K562 (cell line): ENCODE results near the gene KRTAP13-1. TPM values are rescaled to one million over a fixed set of nuclear protein-coding genes. Genes with fewer than 3 reads are reported as not detected.

ENCODE experiments used
- ATAC-seq: fragments of 200-7000 bp; cut with Tn5 transposase; 3 replicates; pipeline ENCODE4 v1.9.1; 2020; ENCODE audit warnings: moderate library complexity
- BruUV-seq: library from RNA; stranded (reverse); fragments of 400-500 nt; replicated peaks from 2 replicates; lab custom pipeline; 2021; lab: Mats Ljungman, UMichigan
- CTCF ChIA-PET: fragments of 300-600 bp; formaldehyde crosslinking; extraction: SDS; loops from one replicate; lab custom pipeline; 2021; ENCODE audit warnings: low intra/inter-chr PET ratio; lab: Yijun Ruan, JAX
- POLR2A ChIA-PET: fragments of 300-600, 350-650 bp; sonication (Branson Sonifier 250); formaldehyde crosslinking; extraction: SDS; loops from one replicate; lab custom pipeline; 2021; ENCODE audit warnings: antibody characterized with exemption, inconsistent platforms; lab: Yijun Ruan, JAX
- DNase-seq, 4 experiments: peaks; one replicate each; pipeline versions ENCODE4 v3.0.0 to v3.0.0-alpha.2; 2011 to 2018; ENCODE audit warnings: low spot score in 3 of 4, mixed read lengths in 3 of 4; ENCODE audit errors: extremely low read depth in 1 of 4
- FAIRE-seq: peaks from 2 replicates; lab custom pipeline; 2011; peaks lifted over from hg19 to GRCh38; lab: Jason Lieb, UNC
- H2AFZ ChIP-seq: 2 replicates; pipeline ENCODE4 v1.6.0; 2011; ENCODE audit warnings: low read depth, low read length, control low read depth, inconsistent platforms
- H3K27ac ChIP-seq: fragments of 200-600 bp; 3 replicates; pipeline ENCODE4 v1.8.0; 2011; ENCODE audit warnings: low read depth, mild to moderate bottlenecking, control low read depth, inconsistent platforms, low read length, moderate library complexity, mixed read lengths; ENCODE audit errors: extremely low read depth
- H3K27me3 ChIP-seq, 2 experiments: fragments of 300-600 bp in 1 of 2; 2 replicates in 1 of 2; 3 replicates in 1 of 2; pipeline versions ENCODE4 v1.6.0 to v1.8.0; 2011; ENCODE audit warnings: inconsistent platforms in 2 of 2, low read length in 2 of 2, mild to moderate bottlenecking in 1 of 2, mixed read lengths in 1 of 2, moderate library complexity in 1 of 2; ENCODE audit not compliant: control insufficient read depth in 2 of 2, insufficient read depth in 2 of 2
- H3K36me3 ChIP-seq: fragments of 300-600 bp; 3 replicates; pipeline ENCODE4 v1.8.0; 2011; ENCODE audit warnings: mild to moderate bottlenecking, low read length, inconsistent platforms; ENCODE audit not compliant: control insufficient read depth, insufficient read depth
- H3K4me1 ChIP-seq, 2 experiments: fragments of 200-600 bp in 1 of 2; replicated peaks in 1 of 2; 2 replicates in 1 of 2; 3 replicates in 1 of 2; pipeline versions ENCODE4 v1.5.1 to v1.8.0; 2011; ENCODE audit warnings: inconsistent platforms in 2 of 2, low read length in 2 of 2, mild to moderate bottlenecking in 1 of 2, mixed read lengths in 1 of 2, moderate library complexity in 1 of 2; ENCODE audit not compliant: control insufficient read depth in 2 of 2, insufficient read depth in 2 of 2
- H3K4me2 ChIP-seq: 2 replicates; pipeline ENCODE4 v1.6.1; 2011; ENCODE audit warnings: low read length, control low read depth, inconsistent platforms, mixed read lengths; ENCODE audit not compliant: insufficient read depth
- H3K4me3 ChIP-seq: fragments of 200-600 bp; sonication (generic), shearing (Covaris generic); 2 replicates; pipeline ENCODE4 v1.5.1; 2016; ENCODE audit warnings: control low read depth, inconsistent platforms
- H3K79me2 ChIP-seq: fragments of 200-600 bp; 3 replicates; pipeline ENCODE4 v1.8.0; 2011; ENCODE audit warnings: low read length, inconsistent platforms; ENCODE audit not compliant: control insufficient read depth, insufficient read depth
- H3K9ac ChIP-seq, 2 experiments: 2 replicates each; pipeline versions ENCODE4 v1.6.0 to v1.6.1; 2011; ENCODE audit warnings: low read depth in 2 of 2, low read length in 2 of 2, control low read depth in 1 of 2, inconsistent platforms in 1 of 2, mild to moderate bottlenecking in 1 of 2, mixed read lengths in 1 of 2; ENCODE audit not compliant: insufficient read depth in 1 of 2
- H3K9me1 ChIP-seq: one replicate; pipeline ENCODE4 v1.6.0; 2011; ENCODE audit warnings: inconsistent platforms, mild to moderate bottlenecking, low read length, moderate library complexity; ENCODE audit not compliant: control insufficient read depth, insufficient read depth
- H3K9me3 ChIP-seq: replicated peaks from 2 replicates; pipeline ENCODE4 v1.5.1; 2011; ENCODE audit warnings: low read depth, low read length, inconsistent platforms; ENCODE audit not compliant: control insufficient read depth, insufficient read depth
- H4K20me1 ChIP-seq: replicated peaks from 2 replicates; pipeline ENCODE4 v1.6.1; 2011; ENCODE audit warnings: low read length, inconsistent platforms, mixed read lengths; ENCODE audit not compliant: control insufficient read depth, insufficient read depth
- BHLHE40 ChIP-seq: IDR thresholded peaks from 2 replicates; pipeline ENCODE4 v1.6.1; 2011; ENCODE audit warnings: low read length, improper control_type of control experiment
- FOXP4 ChIP-seq: sonication (generic); formaldehyde crosslinking; IDR thresholded peaks from 2 replicates; pipeline ENCODE4 v1.8.0; 2022; ENCODE audit warnings: mild to moderate bottlenecking, missing genetic modification reagents, borderline replicate concordance
- HNRNPH1 ChIP-seq: fragments of 200-400 bp; formaldehyde crosslinking; optimal IDR thresholded peaks from 2 replicates; pipeline ENCODE3; 2017; ENCODE audit warnings: low read depth, mild to moderate bottlenecking, low read length, moderate library complexity
- IRF2 ChIP-seq: sonication (generic); formaldehyde crosslinking; IDR thresholded peaks from 2 replicates; pipeline ENCODE4 v1.8.1; 2022; ENCODE audit warnings: mild to moderate bottlenecking, missing genetic modification reagents
- SMAD4 ChIP-seq: fragments of 250-450 bp; sonication (Bioruptor Pico); conservative IDR thresholded peaks from 2 replicates; pipeline ENCODE4 v1.8.0; 2021; ENCODE audit warnings: inconsistent platforms, mild to moderate bottlenecking, moderate library complexity
- TARDBP ChIP-seq: fragments of 450-650 bp; IDR thresholded peaks from 2 replicates; pipeline ENCODE4 v1.6.1; 2016
- ZBED1 ChIP-seq: IDR thresholded peaks from 2 replicates; pipeline ENCODE4 v1.6.1; 2014
- WGBS: fragments of 100-300 bp; shearing (Covaris generic); methylation state at CpG from one replicate; pipeline ENCODE4 v1.1.6; 2016; ENCODE audit warnings: low coverage, mixed read lengths; ENCODE audit not compliant: insufficient coverage; ENCODE audit errors: missing lambda C conversion rate; 5-methylcytosine and 5-hydroxymethylcytosine counted together
- in situ Hi-C: fragments of 300-500 bp; cut with MboI; formaldehyde crosslinking; loops from 4 replicates; pipeline ENCODE4 v1.15.0; 2018; ENCODE audit warnings: inconsistent platforms, mixed read lengths
- intact Hi-C: fragments of 100-400 bp; cut with micrococcal nuclease; formaldehyde crosslinking; loops from 2 replicates; pipeline ENCODE4 v1.14.2; 2022
- polyA plus RNA-seq, 8 experiments: library from polyadenylated mRNA; depleted of rRNA in 4 of 8; stranded (reverse) in 5 of 8; unstranded in 3 of 8; fragments of >200 nt; fragmentation: Nextera tagmentation in 2 of 8; fragmentation: Illumina TruSeq in 1 of 8; extraction: Ambion mirVana in 2 of 8; extraction: Trizol in 1 of 8; gene quantifications; 2 replicates each; pipeline versions ENCODE4 v1.2.1 to v1.2.3, GENCODE V29; 2011 to 2014; ENCODE audit warnings: inconsistent platforms in 1 of 8, missing spikeins in 1 of 8
- total RNA-seq, 7 experiments: library from RNA; depleted of rRNA in 6 of 7; stranded (reverse); fragments of >200 nt in 6 of 7; fragmentation: Illumina TruSeq in 2 of 7; extraction: Trizol in 2 of 7; gene quantifications; 2 replicates each; pipeline versions ENCODE4 v1.2.1 to v1.2.3, GENCODE V29; 2011 to 2021; ENCODE audit warnings: low replicate concordance in 1 of 7
- TF ChIP-seq, protein P1 (sequence below): sonication (generic); formaldehyde crosslinking; IDR thresholded peaks from 2 replicates; pipeline ENCODE4 v1.8.0; 2022; ENCODE audit warnings: mild to moderate bottlenecking, missing genetic modification reagents
- TF ChIP-seq, protein P2 (sequence below): IDR thresholded peaks from 2 replicates; pipeline ENCODE4 v1.6.1; 2016; ENCODE audit warnings: missing genetic modification characterization, missing compliant biosample characterization

KRTAP13-1 gene
- total and polyA plus RNA-seq, 9 of the 15 experiments (the other 6 are each of a cell fraction or from before 2014, with no cell fraction given) = not detected

GRCh38 chr21:30354308-30355005, 41.4 kb upstream of the KRTAP13-1 start:
- no peak for ATAC-seq

More at GRCh38 chr21:30354308-30355005, 41.4 kb upstream of the KRTAP13-1 start:
- Histone ChIP-seq H3K27me3 (no peaks in the 10 kb centered on the region), H3K27ac (no peak overlapping the region), H3K4me2 (no peak overlapping the region), H3K9ac (no peak overlapping the region), H3K9me1 (no peaks in the 10 kb centered on the region), H3K79me2 (no peaks in the 10 kb centered on the region), H2AFZ (no peak overlapping the region), H4K20me1 (no peaks in the 10 kb centered on the region), H3K4me3 (no peak overlapping the region), H3K4me1 (no peaks in the 10 kb centered on the region), H3K9me3 (no peaks in the 10 kb centered on the region; the same call in 1 of the 2 replicates), H3K36me3 (no peaks in the 10 kb centered on the region)
- intact Hi-C loops = no loop called here
- TF ChIP-seq HNRNPH1 (no peak), SMAD4 (no peak), ZBED1 (no peak), FOXP4 (CRISPR knock-in tag) (no peak), IRF2 (CRISPR knock-in tag) (no peak), TARDBP (no peak), BHLHE40 (no peak)
- TF ChIP-seq, protein P1, sequence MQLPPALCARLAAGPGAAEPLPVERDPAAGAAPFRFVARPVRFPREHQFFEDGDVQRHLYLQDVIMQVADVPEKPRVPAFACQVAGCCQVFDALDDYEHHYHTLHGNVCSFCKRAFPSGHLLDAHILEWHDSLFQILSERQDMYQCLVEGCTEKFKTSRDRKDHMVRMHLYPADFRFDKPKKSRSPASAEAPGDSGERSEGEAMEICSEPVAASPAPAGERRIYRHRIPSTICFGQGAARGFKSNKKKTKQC (CRISPR knock-in tag) = no peak
- TF ChIP-seq, protein P2, sequence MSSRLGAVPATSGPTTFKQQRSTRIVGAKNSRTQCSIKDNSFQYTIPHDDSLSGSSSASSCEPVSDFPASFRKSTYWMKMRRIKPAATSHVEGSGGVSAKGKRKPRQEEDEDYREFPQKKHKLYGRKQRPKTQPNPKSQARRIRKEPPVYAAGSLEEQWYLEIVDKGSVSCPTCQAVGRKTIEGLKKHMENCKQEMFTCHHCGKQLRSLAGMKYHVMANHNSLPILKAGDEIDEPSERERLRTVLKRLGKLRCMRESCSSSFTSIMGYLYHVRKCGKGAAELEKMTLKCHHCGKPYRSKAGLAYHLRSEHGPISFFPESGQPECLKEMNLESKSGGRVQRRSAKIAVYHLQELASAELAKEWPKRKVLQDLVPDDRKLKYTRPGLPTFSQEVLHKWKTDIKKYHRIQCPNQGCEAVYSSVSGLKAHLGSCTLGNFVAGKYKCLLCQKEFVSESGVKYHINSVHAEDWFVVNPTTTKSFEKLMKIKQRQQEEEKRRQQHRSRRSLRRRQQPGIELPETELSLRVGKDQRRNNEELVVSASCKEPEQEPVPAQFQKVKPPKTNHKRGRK (tag) = peak; percentile 53; the same call in 1 of the 2 replicates
- DNase-seq (no peak), FAIRE-seq (no peak)
- ChIA-PET CTCF (no interaction called here), POLR2A (no interaction called here)
- 0% methylated on average over 1 of the region's 1 CpG for WGBS
- in situ Hi-C loops = no loop called here
- no TSS peak for BruUV-seq
